T47D (cell line): Measurements from ENCODE around the gene SPPL2B.

Experiments
- DNase-seq, 2 experiments: peaks; one replicate each; pipeline versions ENCODE4 v3.0.0 to v3.0.0-alpha.2; 2011 to 2012; ENCODE audit warnings: low read depth in 1 of 2, low spot score in 1 of 2
- JUND ChIP-seq: IDR thresholded peaks from 2 replicates; pipeline ENCODE4 v1.6.1; 2012; ENCODE audit warnings: low read depth
- in situ Hi-C: cut with HindIII; loops from 2 replicates; pipeline ENCODE4 v1.10.0; 2016; ENCODE audit warnings: low sequenced_read_pairs, low pct_unique_long_range_greater_than_20kb

The SPPL2B gene

DNA sequence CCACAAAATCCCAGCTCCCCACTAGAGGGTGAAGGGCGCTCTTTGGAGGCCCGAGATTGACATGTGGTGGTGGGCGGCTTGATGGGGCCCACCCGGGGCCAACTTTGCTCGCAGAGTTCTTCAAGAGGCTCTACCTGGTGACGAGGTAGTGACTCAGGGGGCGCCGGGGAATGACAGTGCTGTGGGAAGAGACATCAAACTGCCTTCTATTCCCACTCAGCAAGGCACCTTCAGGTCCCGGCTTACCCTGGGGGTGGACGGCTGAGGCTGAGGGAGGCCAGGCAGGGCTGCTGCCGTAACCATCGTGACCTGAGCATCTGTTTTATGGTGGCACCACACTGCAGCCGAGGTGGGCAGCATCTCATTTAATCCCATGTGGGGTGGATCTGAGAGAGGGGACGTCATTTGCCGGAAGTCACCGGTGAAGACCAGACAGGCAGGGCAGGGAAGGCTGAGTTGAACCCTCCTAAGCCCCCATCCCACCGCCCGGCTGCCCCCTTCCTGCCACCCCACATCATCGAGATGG is 22.1 kb upstream of the SPPL2B start:
- in situ Hi-C loops = no loop called here
- DNase-seq = no peak
- TF ChIP-seq JUND = no peak

DNA sequence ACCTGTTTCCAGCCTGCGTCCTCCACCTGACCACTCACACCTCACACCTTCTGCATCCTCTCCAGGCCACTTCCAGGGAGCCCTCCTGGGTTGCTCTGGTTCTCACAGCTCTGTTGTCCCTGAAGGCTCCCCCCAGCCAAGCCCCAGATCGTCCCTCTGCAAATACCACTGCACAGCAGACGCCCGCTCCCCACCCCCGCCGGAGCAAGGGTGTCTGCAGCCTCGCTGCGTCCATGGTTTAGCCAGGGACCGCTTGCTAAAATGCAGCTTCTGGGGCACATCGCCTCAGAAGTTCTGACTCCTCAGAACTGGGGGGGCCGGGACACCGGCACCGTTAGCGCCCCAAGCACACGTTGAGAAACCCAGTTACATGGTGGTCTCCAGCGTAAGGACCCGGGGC is 21.5 kb upstream of the SPPL2B start:
- in situ Hi-C loops = no loop called here
- DNase-seq = no peak
- no peak for TF ChIP-seq JUND

DNA sequence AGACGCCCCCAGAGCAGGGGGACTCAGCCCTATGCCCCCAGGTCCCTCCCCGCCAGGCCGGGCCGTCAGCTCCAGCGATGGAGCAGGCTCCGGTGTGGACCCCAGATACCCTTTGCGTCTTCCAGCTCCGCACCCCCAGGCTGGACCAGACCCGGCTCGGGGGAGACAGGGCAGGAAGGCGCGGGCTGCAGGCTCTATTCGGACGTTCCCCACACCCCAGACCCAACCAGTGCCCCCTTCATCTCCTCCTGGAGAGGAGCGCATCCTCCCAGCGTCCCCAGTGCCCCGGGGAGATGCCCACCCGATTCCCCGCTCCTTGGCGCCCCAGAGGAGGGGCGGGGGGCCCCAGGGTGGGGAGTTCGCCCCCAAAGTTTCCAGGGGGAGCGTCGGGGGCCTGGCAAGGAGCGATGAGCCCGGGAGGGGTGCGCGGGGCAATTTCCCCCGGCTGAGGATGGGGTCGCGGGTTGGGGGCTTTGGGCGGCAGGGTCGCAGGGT is 20.9 kb upstream of the SPPL2B start:
- no peak for DNase-seq
- in situ Hi-C loops = no loop called here
- TF ChIP-seq JUND = no peak

DNA sequence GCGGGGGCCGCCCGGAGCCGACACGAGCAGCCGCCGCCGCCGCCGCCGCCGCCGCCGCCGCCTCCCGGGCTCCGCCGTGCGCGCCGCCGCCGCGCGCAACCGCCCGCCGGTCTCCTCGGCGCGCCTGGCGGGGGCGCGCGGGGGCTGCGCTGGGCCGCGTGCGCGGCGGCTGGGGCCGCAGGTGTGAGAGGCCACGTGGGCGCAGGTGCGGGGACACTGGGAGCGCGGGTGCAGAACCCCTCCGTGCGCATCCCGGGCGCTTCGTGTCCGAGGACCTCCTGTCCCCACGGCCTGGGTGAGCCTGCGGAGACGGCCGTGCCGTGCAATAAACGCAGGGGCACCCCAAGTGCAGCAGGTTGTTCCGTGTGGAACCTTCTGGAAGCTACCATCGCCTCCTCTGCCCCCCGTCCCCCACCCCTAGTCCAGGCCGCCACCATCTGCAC is 20.3 kb upstream of the SPPL2B start, which contains the start of gene LINGO3:
TSS of gene LINGO3 (minus strand) at position 41 of the 443 bp plus-strand sequence. CDS start 16,378 bp downstream, outside the sequence.
- in situ Hi-C loops = no loop called here
- TF ChIP-seq JUND = no peak
- DNase-seq = peak in 1 of 2 experiments; percentile 51

DNA sequence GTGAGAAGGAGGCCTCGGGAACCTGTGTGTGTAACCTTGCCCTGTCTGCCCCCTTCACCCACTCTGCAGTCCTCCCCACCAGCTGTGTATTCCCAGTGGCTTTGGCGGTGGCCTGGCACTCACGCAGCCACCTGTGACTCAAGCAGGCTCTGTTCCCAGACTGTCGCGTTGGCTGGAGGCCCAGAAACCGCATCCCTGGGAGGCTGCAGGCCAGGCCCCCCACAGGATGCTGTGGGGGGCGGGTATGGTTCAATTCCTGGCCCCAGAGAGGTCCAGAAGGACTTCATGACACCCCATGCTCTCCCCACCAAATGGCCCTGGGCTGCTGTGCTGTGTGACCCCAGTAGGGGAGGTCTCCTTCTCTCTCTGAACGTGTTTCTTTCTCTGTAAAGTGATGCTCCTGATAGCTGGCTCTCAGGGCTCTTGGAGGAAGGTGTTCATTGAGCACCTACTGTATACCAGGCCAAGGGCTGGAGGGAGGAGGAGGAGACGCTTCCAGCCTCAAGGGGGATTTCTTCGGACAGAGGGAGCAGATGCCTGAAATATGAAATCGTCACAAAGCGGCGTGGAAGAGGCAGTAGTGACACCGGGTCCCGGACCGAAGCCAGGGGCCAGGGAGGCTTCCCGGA is 18.6 kb upstream of the SPPL2B start:
- in situ Hi-C loops = no loop called here
- no peak for DNase-seq
- TF ChIP-seq JUND = no peak

DNA sequence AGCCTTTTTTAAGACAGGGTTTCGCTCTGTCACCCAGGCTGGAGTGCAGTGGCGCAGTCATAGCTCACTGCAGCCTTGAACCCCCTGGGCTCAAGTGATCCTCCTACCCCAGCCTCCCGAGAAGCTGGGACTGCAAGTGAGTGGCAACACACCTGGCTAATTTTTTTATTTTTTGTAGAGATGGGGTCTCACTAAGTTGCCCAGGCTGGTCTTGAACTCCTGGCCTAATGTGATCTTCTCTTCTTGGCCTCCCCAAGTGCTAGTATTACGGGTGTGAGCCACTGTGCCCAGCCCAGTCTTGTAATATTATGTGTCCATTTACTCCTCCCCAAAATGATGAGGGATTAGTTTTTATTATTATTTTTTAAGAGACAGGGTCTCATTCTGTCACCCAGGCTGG is 17.4 kb upstream of the SPPL2B start:
- in situ Hi-C loops = no loop called here
- DNase-seq = no peak

DNA sequence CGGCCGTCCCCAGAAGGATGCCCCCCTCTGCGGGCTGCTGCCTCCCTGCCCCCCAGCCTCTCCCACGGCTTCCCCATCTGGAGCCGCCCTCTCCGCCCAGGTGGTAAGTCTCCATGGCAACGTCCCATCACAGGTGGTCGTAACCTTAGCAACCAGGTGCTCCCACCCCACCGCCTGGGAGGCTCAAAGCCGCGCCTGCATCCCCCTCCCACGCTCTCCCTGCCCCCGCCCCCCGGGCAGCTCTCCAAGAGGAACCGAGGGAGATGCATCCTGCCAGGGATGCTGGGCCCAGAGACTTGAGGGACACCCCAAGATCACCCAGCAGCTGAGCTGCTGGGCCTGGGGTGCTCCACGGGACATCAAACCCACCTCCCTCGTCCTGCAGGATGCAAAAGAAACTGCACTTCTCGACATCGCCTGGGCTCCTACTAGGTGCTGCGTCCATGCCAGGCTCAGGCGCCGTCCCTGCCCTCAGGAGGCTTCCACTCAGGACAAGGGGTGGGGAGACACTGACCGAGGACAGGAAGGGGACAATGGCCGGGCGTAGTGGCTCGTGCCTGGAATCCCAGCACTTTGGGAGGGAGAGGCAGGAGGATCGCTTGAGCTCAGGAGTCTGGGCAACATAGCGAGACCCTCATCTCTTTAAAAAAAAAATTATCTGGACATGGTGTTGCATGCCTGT is 15.5 kb upstream of the SPPL2B start:
- DNase-seq = no peak
- in situ Hi-C loops = no loop called here
- TF ChIP-seq JUND = no peak

More for the DNA sequence above, 17.4 kb upstream of the SPPL2B start:
- TF ChIP-seq JUND = no peak

DNA sequence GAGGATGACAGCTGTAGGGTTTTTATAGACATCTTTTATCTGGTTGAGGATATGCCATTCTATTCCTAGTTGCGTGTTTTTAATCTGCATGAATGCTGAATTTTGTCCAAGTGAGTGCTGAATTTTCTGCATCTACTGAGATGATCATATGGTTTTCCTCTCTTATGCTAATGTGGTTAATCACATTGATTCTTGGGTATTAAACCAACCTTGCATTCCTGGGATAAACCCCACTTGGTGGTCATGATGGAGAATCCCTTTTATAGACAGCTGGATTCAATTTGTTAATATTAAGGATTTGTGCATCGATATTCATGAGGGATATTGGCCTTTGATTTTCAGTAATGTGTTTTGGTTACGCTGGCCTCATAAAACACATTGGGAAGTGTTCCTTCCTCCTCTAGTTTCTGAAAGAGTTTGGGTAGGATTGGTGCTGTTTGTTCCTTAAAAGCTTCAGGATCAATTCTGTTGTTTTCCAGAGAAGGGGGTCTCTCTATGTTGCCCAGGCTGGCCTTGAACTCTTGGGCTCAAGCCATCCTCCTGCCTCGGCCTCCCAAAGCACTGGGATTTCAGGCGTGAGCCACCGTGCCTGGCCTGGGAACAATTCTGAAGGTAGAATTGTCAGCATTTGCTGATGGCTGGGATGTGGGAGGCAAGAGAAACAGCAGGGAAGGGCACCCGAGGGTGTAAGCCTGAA is 13.2 kb upstream of the SPPL2B start:
- in situ Hi-C loops = no loop called here
- DNase-seq = no peak

DNA sequence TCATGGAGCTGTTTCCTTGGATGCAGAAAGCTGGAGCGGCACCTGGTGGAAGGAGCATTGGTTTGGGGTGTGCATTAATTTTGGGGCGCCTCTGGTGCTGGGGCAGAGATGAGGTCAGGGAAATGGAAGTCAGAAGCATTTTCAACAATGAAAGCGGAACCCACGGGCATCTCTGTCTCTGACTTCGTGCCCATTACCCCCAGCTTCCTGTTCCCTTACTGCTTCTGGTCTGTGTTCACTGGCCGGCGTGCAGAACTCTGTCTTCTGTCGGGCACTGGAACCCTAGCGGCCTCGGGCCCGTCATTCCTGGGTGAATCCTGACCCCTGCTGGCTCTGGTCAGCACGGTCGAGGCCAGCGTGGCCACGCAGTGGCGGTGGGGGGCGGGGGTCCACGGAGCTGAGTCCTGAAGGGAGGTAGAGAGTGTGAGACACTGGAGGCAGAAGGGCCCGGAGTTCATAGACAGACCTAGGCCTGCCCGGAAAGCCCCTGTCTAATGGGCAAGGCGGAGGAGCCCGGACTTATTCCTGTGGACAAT is 12.6 kb upstream of the SPPL2B start:
- DNase-seq = peak; percentile 60 to 69
- in situ Hi-C loops = no loop called here
- no peak for TF ChIP-seq JUND

More for the DNA sequence above, 13.2 kb upstream of the SPPL2B start:
- TF ChIP-seq JUND = no peak

DNA sequence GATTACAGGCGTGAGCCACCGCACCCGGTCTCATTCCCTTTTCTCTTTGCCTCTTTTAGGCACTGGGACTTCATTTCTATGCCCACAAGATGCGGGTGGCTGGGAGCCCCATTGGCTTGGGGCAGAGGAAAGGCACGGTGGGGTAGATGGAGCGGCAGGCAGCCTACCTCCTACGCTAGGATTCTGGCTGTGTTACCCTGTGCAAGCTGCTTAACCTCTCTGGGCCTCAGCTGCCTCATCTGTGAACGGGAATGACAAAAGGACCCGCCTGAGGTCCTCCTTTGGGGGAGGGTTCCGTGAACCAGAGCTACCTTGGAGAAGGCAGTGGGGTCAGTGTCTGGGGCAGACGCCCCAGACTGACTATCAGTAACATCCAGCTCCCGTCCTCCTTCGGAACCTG is 11.2 kb upstream of the SPPL2B start:
- no peak for DNase-seq
- no peak for TF ChIP-seq JUND
- in situ Hi-C loops = no loop called here

DNA sequence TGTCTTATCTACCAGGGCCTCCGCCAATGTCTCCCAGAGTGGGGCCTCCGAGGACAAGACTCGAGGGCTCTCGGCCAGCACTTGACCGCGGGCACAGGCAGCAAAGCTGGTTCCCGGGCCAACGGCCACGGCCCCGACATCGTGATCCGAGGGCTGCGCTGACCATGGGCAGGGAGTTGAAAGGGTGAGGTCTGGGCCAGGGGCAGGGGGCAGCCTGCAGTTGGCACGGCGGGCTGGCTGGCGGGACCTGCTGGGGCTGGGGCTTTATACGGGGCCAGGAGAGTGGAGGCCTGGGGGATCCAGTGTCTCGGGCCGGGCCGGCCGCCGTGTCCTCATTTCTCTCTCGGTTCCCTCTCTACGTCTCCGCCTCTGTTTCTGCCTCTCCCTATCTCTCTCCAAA is 10.7 kb upstream of the SPPL2B start:
- no peak for DNase-seq
- in situ Hi-C loops = no loop called here
- TF ChIP-seq JUND = no peak

DNA sequence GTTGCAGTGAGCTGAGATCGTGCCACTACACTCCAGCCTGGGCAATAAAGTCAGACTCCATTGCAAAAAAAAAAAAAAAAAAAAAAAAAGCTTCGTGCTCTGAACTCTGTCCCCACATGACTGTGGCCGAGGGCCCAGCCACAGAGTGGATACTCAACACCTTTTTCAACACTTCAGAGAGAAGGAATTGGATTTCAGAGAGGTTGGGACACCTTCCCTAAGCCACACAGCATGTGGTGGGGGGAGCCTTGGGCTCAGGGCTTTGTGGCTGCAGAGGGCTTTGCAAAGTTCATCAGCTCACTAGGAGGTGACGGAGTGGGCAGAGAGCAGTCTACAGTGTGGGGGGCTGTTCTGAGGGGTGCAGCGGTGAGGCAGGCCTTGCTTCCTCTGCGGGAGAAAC is 9.6 kb upstream of the SPPL2B start:
- TF ChIP-seq JUND = no peak
- in situ Hi-C loops = no loop called here
- no peak for DNase-seq
